Spinal cord (tissue), 10 donors: ENCODE measurements around the gene MAP3K5. TPM values are rescaled to one million over a fixed set of nuclear protein-coding genes. Genes with fewer than 3 reads are reported as not detected.

Experiments
- DNase-seq, 6 donors: peaks; one replicate each; pipeline versions ENCODE4 v3.0.0 to v3.0.0-alpha.2; 2013 to 2015; ENCODE audit warnings: low spot score in 6 of 6, low read depth in 4 of 6
- H3K27ac ChIP-seq: one replicate; pipeline ENCODE4 v1.5.1; 2013; ENCODE audit warnings: low read depth, low read length, control low read depth
- H3K27me3 ChIP-seq: one replicate; pipeline ENCODE4 v1.6.1; 2013; ENCODE audit warnings: low read length; ENCODE audit not compliant: control insufficient read depth, insufficient read depth
- H3K36me3 ChIP-seq: one replicate; pipeline ENCODE4 v1.6.1; 2013; ENCODE audit warnings: low read length; ENCODE audit not compliant: control insufficient read depth, insufficient read depth
- H3K4me1 ChIP-seq: one replicate; pipeline ENCODE4 v1.6.1; 2013; ENCODE audit warnings: low read length; ENCODE audit not compliant: control insufficient read depth, insufficient read depth
- H3K4me3 ChIP-seq: one replicate; pipeline ENCODE4 v1.5.1; 2013; ENCODE audit warnings: low read depth, low read length, control low read depth
- H3K9me3 ChIP-seq: one replicate; pipeline ENCODE4 v1.6.1; 2013; ENCODE audit warnings: low read length; ENCODE audit not compliant: control insufficient read depth, insufficient read depth
- WGBS: methylation state at CpG from one replicate; pipeline ENCODE4 v1.1.5; 2013; ENCODE audit warnings: missing lambda C conversion rate; ENCODE audit not compliant: insufficient coverage; 5-methylcytosine and 5-hydroxymethylcytosine counted together
- polyA plus RNA-seq, 2 donors: library from polyadenylated mRNA; unstranded; fragments of 120-200 nt; gene quantifications; one replicate each; pipeline ENCODE4 v1.2.1, GENCODE V29; 2013; ENCODE audit not compliant: insufficient read length in 2 of 2
- total RNA-seq, 2 donors: library from RNA; depleted of rRNA in 1 of 2; stranded (reverse); fragments of 120-200 nt in 1 of 2; fragments of >200 nt in 1 of 2; gene quantifications; one replicate each; pipeline versions ENCODE4 v1.2.3 to v1.2.4, GENCODE V29; 2013 to 2014
- donor health status: healthy.

Gene MAP3K5
- total and polyA plus RNA-seq, 4 donors = 8.5 to 26.9 (median 9.7) TPM

GRCh38 chr6:136784910-136785746 is 7.1 kb downstream of the MAP3K5 start:
- Histone ChIP-seq H3K4me3 (no peak overlapping the region), H3K27me3 (no peaks in the 10 kb centered on the region), H3K9me3 (no peaks in the 10 kb centered on the region), H3K27ac (no peak overlapping the region), H3K36me3 (no peaks in the 10 kb centered on the region), H3K4me1 (no peaks in the 10 kb centered on the region)
- no peak for DNase-seq
- 85% methylated on average over 6 of the region's 10 CpGs for WGBS

GRCh38 chr6:136784271-136784664 is 8.0 kb downstream of the MAP3K5 start:
- no peaks in the 10 kb centered on the region for H3K27me3 ChIP-seq
- no peak overlapping the region for H3K27ac ChIP-seq
- no CpG with 5 or more reads among the region's 8 CpGs for WGBS
- no peaks in the 10 kb centered on the region for H3K4me1 ChIP-seq
- H3K9me3 ChIP-seq = no peaks in the 10 kb centered on the region
- no peaks in the 10 kb centered on the region for H3K36me3 ChIP-seq
- no peak overlapping the region for H3K4me3 ChIP-seq
- DNase-seq = no peak

- no peak for DNase-seq
- H3K9me3 ChIP-seq = no peaks in the 10 kb centered on the region
- no peaks in the 10 kb centered on the region for H3K36me3 ChIP-seq
- no peak overlapping the region for H3K27ac ChIP-seq
- H3K27me3 ChIP-seq = no peaks in the 10 kb centered on the region
- H3K4me3 ChIP-seq = no peak overlapping the region
- H3K4me1 ChIP-seq = no peaks in the 10 kb centered on the region
- 93% methylated on average over 7 of the region's 9 CpGs for WGBS
These were observed 8.6 kb downstream of the MAP3K5 start for GRCh38 chr6:136783495-136784270.

GRCh38 chr6:136783021-136783420 is 9.3 kb downstream of the MAP3K5 start:
- H3K27ac ChIP-seq = no peak overlapping the region
- DNase-seq = no peak
- H3K4me3 ChIP-seq = no peak overlapping the region
- H3K9me3 ChIP-seq = no peaks in the 10 kb centered on the region
- H3K4me1 ChIP-seq = no peaks in the 10 kb centered on the region
- H3K27me3 ChIP-seq = no peaks in the 10 kb centered on the region
- WGBS = 100% methylated on average over 4 of the region's 6 CpGs
- no peaks in the 10 kb centered on the region for H3K36me3 ChIP-seq

- no CpG with 5 or more reads among the region's 1 CpG for WGBS
- H3K9me3 ChIP-seq = no peaks in the 10 kb centered on the region
- H3K4me3 ChIP-seq = no peak overlapping the region
- H3K4me1 ChIP-seq = no peaks in the 10 kb centered on the region
- no peaks in the 10 kb centered on the region for H3K36me3 ChIP-seq
- H3K27me3 ChIP-seq = no peaks in the 10 kb centered on the region
- no peak overlapping the region for H3K27ac ChIP-seq
- DNase-seq = no peak
These were observed 10.1 kb downstream of the MAP3K5 start for GRCh38 chr6:136782021-136782770.

- no peaks in the 10 kb centered on the region for H3K4me1 ChIP-seq
- H3K27ac ChIP-seq = no peak overlapping the region
- H3K9me3 ChIP-seq = no peaks in the 10 kb centered on the region
- no peaks in the 10 kb centered on the region for H3K27me3 ChIP-seq
- no peak for DNase-seq
- 100% methylated on average over 1 of the region's 3 CpGs for WGBS
- H3K4me3 ChIP-seq = no peak overlapping the region
- no peaks in the 10 kb centered on the region for H3K36me3 ChIP-seq
These were observed 11.3 kb downstream of the MAP3K5 start for GRCh38 chr6:136780972-136781371.

GRCh38 chr6:136779682-136780081 is 12.6 kb downstream of the MAP3K5 start:
- Histone ChIP-seq H3K27me3 (no peaks in the 10 kb centered on the region), H3K36me3 (no peaks in the 10 kb centered on the region), H3K4me1 (no peaks in the 10 kb centered on the region), H3K4me3 (no peak overlapping the region), H3K27ac (no peak overlapping the region), H3K9me3 (no peaks in the 10 kb centered on the region)
- 90% methylated on average over 1 of the region's 1 CpG for WGBS
- no peak for DNase-seq

- DNase-seq = no peak
- H3K4me1 ChIP-seq = no peaks in the 10 kb centered on the region
- WGBS = no CpG with 5 or more reads among the region's 3 CpGs
- no peaks in the 10 kb centered on the region for H3K27me3 ChIP-seq
- H3K36me3 ChIP-seq = no peaks in the 10 kb centered on the region
- H3K27ac ChIP-seq = no peak overlapping the region
- no peak overlapping the region for H3K4me3 ChIP-seq
- no peaks in the 10 kb centered on the region for H3K9me3 ChIP-seq
These were observed 14.6 kb downstream of the MAP3K5 start for GRCh38 chr6:136777651-136778050.

- H3K27ac ChIP-seq = no peak overlapping the region
- H3K36me3 ChIP-seq = no peaks in the 10 kb centered on the region
- WGBS = 100% methylated on average over 1 of the region's 2 CpGs
- H3K9me3 ChIP-seq = no peaks in the 10 kb centered on the region
- no peaks in the 10 kb centered on the region for H3K4me1 ChIP-seq
- H3K4me3 ChIP-seq = no peak overlapping the region
- no peak for DNase-seq
- H3K27me3 ChIP-seq = no peaks in the 10 kb centered on the region
These were observed 16.7 kb downstream of the MAP3K5 start for GRCh38 chr6:136775548-136775947.
